K562 (cell line): ENCODE measurements around the gene GOPC. TPM values are rescaled to one million over a fixed set of nuclear protein-coding genes. Genes with fewer than 3 reads are reported as not detected.

Experiments
- SMARCA4 ChIP-seq: fragments of 450-650 bp; IDR thresholded peaks from 2 replicates; pipeline ENCODE4 v1.6.1; 2016
- STAT5A ChIP-seq: IDR thresholded peaks from 2 replicates; pipeline ENCODE4 v1.6.1; 2012; ENCODE audit warnings: low read length, inconsistent platforms, borderline replicate concordance
- polyA plus RNA-seq, 8 experiments: library from polyadenylated mRNA; depleted of rRNA in 4 of 8; stranded (reverse) in 5 of 8; unstranded in 3 of 8; fragments of >200 nt; fragmentation: Nextera tagmentation in 2 of 8; fragmentation: Illumina TruSeq in 1 of 8; extraction: Ambion mirVana in 2 of 8; extraction: Trizol in 1 of 8; gene quantifications; 2 replicates each; pipeline versions ENCODE4 v1.2.1 to v1.2.3, GENCODE V29; 2011 to 2014; ENCODE audit warnings: inconsistent platforms in 1 of 8, missing spikeins in 1 of 8
- total RNA-seq, 7 experiments: library from RNA; depleted of rRNA in 6 of 7; stranded (reverse); fragments of >200 nt in 6 of 7; fragmentation: Illumina TruSeq in 2 of 7; extraction: Trizol in 2 of 7; gene quantifications; 2 replicates each; pipeline versions ENCODE4 v1.2.1 to v1.2.3, GENCODE V29; 2011 to 2021; ENCODE audit warnings: low replicate concordance in 1 of 7
- TF ChIP-seq, protein P1 (sequence below): fragments of 450-650 bp; IDR thresholded peaks from 2 replicates; pipeline ENCODE4 v1.6.1; 2016; ENCODE audit warnings: mild to moderate bottlenecking, moderate library complexity

GOPC gene
- total and polyA plus RNA-seq, 9 of the 15 experiments (the other 6 are each of a cell fraction or from before 2014, with no cell fraction given) = 10.0 to 32.2 (median 25.6) TPM

DNA sequence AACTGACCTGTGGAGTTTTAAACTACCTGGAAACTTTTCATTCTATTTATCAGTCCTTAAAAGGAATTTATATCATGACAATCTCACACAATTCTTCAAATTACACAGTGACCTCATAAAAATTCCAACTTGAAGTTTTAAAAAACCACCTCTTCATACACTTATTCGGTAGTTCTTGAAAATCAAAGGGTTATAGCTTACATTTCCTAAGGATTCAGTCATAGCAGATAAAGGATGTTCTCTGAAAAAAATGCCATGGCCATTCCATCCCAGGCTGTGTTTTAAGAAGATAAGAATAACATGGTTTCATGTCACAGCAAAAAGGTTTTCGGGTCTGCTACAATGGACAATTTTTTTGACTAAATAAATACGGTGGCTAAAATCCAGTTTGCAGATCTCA is 41.2 kb downstream of the GOPC start (continued):
- TF ChIP-seq, protein P1, sequence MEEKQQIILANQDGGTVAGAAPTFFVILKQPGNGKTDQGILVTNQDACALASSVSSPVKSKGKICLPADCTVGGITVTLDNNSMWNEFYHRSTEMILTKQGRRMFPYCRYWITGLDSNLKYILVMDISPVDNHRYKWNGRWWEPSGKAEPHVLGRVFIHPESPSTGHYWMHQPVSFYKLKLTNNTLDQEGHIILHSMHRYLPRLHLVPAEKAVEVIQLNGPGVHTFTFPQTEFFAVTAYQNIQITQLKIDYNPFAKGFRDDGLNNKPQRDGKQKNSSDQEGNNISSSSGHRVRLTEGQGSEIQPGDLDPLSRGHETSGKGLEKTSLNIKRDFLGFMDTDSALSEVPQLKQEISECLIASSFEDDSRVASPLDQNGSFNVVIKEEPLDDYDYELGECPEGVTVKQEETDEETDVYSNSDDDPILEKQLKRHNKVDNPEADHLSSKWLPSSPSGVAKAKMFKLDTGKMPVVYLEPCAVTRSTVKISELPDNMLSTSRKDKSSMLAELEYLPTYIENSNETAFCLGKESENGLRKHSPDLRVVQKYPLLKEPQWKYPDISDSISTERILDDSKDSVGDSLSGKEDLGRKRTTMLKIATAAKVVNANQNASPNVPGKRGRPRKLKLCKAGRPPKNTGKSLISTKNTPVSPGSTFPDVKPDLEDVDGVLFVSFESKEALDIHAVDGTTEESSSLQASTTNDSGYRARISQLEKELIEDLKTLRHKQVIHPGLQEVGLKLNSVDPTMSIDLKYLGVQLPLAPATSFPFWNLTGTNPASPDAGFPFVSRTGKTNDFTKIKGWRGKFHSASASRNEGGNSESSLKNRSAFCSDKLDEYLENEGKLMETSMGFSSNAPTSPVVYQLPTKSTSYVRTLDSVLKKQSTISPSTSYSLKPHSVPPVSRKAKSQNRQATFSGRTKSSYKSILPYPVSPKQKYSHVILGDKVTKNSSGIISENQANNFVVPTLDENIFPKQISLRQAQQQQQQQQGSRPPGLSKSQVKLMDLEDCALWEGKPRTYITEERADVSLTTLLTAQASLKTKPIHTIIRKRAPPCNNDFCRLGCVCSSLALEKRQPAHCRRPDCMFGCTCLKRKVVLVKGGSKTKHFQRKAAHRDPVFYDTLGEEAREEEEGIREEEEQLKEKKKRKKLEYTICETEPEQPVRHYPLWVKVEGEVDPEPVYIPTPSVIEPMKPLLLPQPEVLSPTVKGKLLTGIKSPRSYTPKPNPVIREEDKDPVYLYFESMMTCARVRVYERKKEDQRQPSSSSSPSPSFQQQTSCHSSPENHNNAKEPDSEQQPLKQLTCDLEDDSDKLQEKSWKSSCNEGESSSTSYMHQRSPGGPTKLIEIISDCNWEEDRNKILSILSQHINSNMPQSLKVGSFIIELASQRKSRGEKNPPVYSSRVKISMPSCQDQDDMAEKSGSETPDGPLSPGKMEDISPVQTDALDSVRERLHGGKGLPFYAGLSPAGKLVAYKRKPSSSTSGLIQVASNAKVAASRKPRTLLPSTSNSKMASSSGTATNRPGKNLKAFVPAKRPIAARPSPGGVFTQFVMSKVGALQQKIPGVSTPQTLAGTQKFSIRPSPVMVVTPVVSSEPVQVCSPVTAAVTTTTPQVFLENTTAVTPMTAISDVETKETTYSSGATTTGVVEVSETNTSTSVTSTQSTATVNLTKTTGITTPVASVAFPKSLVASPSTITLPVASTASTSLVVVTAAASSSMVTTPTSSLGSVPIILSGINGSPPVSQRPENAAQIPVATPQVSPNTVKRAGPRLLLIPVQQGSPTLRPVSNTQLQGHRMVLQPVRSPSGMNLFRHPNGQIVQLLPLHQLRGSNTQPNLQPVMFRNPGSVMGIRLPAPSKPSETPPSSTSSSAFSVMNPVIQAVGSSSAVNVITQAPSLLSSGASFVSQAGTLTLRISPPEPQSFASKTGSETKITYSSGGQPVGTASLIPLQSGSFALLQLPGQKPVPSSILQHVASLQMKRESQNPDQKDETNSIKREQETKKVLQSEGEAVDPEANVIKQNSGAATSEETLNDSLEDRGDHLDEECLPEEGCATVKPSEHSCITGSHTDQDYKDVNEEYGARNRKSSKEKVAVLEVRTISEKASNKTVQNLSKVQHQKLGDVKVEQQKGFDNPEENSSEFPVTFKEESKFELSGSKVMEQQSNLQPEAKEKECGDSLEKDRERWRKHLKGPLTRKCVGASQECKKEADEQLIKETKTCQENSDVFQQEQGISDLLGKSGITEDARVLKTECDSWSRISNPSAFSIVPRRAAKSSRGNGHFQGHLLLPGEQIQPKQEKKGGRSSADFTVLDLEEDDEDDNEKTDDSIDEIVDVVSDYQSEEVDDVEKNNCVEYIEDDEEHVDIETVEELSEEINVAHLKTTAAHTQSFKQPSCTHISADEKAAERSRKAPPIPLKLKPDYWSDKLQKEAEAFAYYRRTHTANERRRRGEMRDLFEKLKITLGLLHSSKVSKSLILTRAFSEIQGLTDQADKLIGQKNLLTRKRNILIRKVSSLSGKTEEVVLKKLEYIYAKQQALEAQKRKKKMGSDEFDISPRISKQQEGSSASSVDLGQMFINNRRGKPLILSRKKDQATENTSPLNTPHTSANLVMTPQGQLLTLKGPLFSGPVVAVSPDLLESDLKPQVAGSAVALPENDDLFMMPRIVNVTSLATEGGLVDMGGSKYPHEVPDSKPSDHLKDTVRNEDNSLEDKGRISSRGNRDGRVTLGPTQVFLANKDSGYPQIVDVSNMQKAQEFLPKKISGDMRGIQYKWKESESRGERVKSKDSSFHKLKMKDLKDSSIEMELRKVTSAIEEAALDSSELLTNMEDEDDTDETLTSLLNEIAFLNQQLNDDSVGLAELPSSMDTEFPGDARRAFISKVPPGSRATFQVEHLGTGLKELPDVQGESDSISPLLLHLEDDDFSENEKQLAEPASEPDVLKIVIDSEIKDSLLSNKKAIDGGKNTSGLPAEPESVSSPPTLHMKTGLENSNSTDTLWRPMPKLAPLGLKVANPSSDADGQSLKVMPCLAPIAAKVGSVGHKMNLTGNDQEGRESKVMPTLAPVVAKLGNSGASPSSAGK = no peak
- TF ChIP-seq STAT5A (0 out of 2 replicates have a peak, but pooled peaks have one; percentile 17), SMARCA4 (peak; percentile 48)
- TF ChIP-seq, all 486 proteins: peak for 12
